ENCODE measurements around the gene SERP1. TPM values are rescaled to one million over a fixed set of nuclear protein-coding genes. Genes with fewer than 3 reads are reported as not detected.

Gene SERP1
- total RNA-seq, result 68.2 and 80.6 TPM in 2 replicates
- polyA plus RNA-seq (2012), result 68.1 TPM

GRCh38 chr3:150546226-150547044, at the start of gene SERP1, which contains the start of gene EIF2A:
SERP1 (minus strand) TSS chr3:150546496; CDS start chr3:150546135, 361 bp downstream.
EIF2A (plus strand) TSS chr3:150546787; CDS start chr3:150546803, 16 bp downstream.
- DNase-seq (ENCODE audit: low read depth), result peak; percentile 100

GRCh38 chr3:150594150-150594549, 47.9 kb upstream of the SERP1 start:
- DNase-seq (ENCODE audit: low read depth), result no peak

GRCh38 chr3:150589759-150590158, 43.5 kb upstream of the SERP1 start:
- no peak for DNase-seq (ENCODE audit: low read depth)

- DNase-seq (ENCODE audit: low read depth), result peak; percentile 31
Measured at GRCh38 chr3:150588027-150588830, 41.9 kb upstream of the SERP1 start.

- no peak for DNase-seq (ENCODE audit: low read depth)
Measured at GRCh38 chr3:150583028-150583427, 36.7 kb upstream of the SERP1 start.

DNA sequence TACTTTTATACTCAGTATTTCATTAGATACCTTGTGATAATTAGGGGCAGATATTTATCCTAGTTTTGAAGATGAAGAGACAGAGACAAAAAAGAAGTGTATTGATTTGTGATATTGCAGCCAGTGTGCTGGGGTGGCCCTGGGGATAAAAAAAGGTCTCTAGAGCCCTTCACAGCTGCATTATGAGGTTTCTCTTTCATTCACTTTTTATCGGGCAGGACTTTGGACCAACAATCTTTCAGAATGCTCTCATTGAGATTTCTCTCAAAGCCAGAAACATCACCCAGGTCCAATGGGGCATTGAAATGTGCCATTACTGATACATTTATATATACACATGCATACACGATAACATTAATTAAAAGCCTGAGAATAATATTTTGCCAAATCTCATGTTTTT, 36.3 kb upstream of the SERP1 start:
- no peak for DNase-seq (ENCODE audit: low read depth)

DNA sequence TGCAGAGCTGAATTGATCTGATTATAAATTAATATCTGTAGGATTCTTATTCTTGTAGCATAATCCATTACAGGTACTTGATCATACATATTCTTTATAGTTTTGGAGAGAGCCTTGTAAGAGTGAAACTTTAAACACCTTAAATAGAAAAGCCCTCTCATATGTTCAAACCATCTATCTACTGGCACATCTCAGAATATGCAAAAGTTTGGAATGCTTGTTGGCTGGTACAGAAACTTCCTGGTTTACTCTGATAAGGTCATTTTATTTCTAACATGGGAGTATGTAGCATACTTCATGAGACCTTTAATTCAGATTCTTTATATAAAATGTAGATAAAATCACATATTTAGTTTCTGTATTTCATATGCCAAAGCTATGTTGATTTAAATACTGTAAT, 34.9 kb upstream of the SERP1 start:
- DNase-seq (ENCODE audit: low read depth), result no peak

- no peak for DNase-seq (ENCODE audit: low read depth)
Measured at GRCh38 chr3:150577855-150578254, 31.6 kb upstream of the SERP1 start.

DNA sequence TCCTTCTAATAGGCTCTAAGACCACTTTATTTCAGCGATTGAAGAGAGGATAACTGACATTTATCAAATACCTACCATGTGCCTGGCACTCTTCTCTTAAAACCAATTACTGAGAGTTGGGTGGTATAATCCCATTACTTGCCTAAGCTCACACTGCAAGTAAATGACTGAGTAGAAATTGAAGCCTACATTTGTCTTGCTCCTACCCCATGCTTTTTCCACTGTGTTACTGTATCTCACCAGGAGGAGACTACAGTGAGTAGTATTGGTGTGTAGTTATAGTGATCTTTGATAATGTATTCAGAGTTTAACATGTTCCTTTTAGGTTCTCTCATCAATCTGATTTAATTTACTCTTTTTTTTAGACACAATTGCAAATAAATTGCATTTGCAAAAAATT, 21.0 kb upstream of the SERP1 start:
- no peak for DNase-seq (ENCODE audit: low read depth)

GRCh38 chr3:150564243-150564642, 17.9 kb upstream of the SERP1 start:
- DNase-seq (ENCODE audit: low read depth), result no peak

GRCh38 chr3:150557725-150558124, 11.4 kb upstream of the SERP1 start:
- no peak for DNase-seq (ENCODE audit: low read depth)

- no peak for DNase-seq (ENCODE audit: low read depth)
Measured at GRCh38 chr3:150556792-150557191, 10.5 kb upstream of the SERP1 start.

DNA sequence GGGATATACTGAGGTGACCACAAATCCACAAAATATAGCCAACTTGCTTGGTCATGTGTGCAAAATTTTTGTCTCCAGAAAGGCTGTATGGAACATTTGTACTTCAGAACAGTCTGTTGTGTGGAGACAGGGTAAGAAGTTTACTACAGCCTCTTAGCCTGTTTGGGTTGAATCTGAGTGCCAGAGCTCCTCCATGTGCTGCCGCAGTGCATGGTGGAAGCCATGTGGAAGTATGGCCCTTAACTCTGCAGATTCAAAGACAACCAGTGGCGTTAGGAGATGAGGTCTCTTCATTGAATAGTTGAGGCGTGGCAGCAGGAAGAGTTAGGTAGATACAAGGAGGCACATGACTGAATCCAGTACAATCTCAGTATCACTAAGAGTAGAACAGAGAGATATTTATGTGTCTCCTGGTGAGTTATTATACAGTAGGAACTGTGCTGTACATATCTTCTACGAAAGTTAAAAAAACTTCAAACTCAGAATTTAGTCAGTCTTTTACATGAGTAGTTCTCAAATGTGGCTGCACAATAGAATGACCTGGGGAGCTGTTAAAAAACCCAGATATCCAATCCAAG, 9.7 kb upstream of the SERP1 start:
- no peak for DNase-seq (ENCODE audit: low read depth)

- DNase-seq (ENCODE audit: low read depth), result no peak
Measured at GRCh38 chr3:150547045-150547741, 897 bp upstream of the SERP1 start.

- no peak for DNase-seq (ENCODE audit: low read depth)
Measured at GRCh38 chr3:150545419-150546225, 674 bp downstream of the SERP1 start.

DNA sequence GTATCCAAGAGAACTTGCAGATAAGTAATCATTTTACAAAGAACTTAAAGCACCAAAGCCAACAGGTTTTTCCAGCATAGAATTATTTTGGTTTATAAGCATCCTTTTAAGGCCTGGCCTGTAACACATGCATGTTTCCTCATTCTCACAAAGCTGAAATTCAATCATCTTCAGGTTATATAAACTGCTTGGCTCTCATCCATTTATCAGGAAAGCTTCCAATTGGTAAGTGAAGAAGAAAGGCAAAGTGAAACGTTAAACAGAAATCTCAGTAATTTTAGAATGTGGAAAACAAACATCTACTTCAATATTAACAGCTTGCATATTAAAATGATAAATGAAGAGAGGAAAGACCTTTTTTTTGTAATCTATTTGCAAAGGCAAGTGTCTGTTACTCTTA, 1.6 kb downstream of the SERP1 start:
- DNase-seq (ENCODE audit: low read depth), result no peak

GRCh38 chr3:150544041-150544440, 2.3 kb downstream of the SERP1 start:
- DNase-seq (ENCODE audit: low read depth), result no peak

DNA sequence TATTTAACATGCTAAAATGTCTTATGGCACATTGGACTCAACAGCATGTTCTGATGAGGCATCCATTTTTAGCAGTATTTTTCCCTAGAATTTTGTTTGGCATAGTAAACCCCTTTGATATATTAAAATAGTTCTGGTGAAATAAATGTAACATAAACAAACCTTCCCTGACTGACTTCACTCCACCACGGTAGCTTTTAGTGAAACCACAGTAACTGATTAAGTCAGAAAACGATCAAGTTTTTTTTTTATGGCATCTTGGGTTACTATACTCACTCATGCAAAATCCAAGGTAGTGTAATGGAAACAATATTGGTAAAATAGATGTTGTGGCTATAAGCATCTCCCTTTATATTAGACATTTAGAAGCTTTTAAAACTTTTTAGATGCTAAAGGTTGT, 2.8 kb downstream of the SERP1 start:
- DNase-seq (ENCODE audit: low read depth), result no peak

DNA sequence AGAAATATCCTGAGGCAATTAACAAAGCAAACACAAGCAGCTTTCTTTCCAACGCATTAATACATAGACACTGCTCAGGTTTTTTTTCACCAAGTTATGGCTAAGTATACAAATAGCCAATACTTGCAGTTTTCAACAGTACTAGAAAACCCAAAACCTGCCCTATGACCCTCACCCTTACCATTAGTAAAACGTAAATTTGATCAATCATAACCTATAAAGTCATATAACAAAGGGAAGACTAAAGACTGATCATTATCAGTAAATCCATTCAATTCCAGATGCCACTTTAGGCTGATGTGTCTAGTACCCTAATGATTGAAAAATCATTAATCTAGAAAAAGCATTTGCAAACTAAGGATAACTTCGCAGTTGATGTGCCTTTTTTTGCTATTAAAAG, 3.2 kb downstream of the SERP1 start:
- DNase-seq (ENCODE audit: low read depth), result no peak

GRCh38 chr3:150540991-150541390, 5.3 kb downstream of the SERP1 start:
- DNase-seq (ENCODE audit: low read depth), result no peak

All from myocyte (in vitro differentiated cells).